ENCODE data around the gene PPP2R2B.

PPP2R2B gene

GRCh38 chr5:146553446-146553845 is 325.1 kb downstream of the PPP2R2B start:
- Histone ChIP-seq H3K27me3 (ENCODE audit: control insufficient read depth in 1 of 2, insufficient read depth in 2 of 2, low read length in 2 of 2) (no peaks in the 10 kb centered on the region), H3K4me3 (ENCODE audit: low read depth in 1 of 2, low read length in 2 of 2) (no peak overlapping the region), H3K4me1 (ENCODE audit: insufficient read depth, low read length) (no peaks in the 10 kb centered on the region), H3K9me3 (ENCODE audit: low read length) (no peaks in the 10 kb centered on the region), H3K27ac (ENCODE audit: low read depth, low read length) (no peak overlapping the region), H3K9ac (ENCODE audit: low read length) (no peak overlapping the region), H3K36me3 (ENCODE audit: insufficient read depth, low read length) (no peaks in the 10 kb centered on the region)

- Histone ChIP-seq H3K4me1 (ENCODE audit: insufficient read depth, low read length) (no peaks in the 10 kb centered on the region), H3K27ac (ENCODE audit: low read depth, low read length) (no peak overlapping the region), H3K9ac (ENCODE audit: low read length) (no peak overlapping the region), H3K27me3 (ENCODE audit: control insufficient read depth in 1 of 2, insufficient read depth in 2 of 2, low read length in 2 of 2) (no peaks in the 10 kb centered on the region), H3K36me3 (ENCODE audit: insufficient read depth, low read length) (no peaks in the 10 kb centered on the region), H3K9me3 (ENCODE audit: low read length) (no peaks in the 10 kb centered on the region), H3K4me3 (ENCODE audit: low read depth in 1 of 2, low read length in 2 of 2) (no peak overlapping the region)
Measured at GRCh38 chr5:146549615-146550014, 328.9 kb downstream of the PPP2R2B start.

DNA sequence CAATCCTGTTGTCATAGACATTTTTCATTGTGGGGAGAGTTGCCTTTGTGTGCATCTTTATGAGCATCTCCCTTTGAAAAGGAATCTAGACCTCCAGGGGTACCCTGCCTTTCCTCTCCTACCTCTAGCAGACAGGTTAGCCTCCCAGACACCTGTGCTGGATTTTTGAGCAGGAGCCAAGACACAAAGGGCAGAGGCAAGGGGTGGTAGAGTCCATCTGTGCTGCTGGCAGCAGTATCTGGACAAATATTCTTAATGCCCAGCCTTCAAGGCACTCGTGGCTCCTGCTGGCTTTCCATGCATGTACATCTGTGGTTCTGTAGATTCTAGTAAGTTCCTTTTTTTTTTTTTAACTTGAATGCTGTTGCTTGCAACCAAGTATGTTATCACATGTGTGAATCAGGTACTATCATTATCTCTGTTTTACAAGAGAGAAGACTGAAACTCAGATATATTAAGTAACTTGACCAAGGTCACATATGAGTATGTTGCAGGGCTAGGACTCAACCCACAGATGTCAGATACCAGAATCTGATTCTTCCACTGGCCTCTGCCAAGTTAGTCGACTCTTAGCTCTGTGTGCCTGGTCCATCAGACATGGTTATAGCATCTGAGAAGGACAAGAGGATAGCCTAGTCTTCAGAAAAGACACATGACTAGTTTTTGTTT is 329.6 kb downstream of the PPP2R2B start:
- no peaks in the 10 kb centered on the region for H3K27me3 ChIP-seq (ENCODE audit: control insufficient read depth in 1 of 2, insufficient read depth in 2 of 2, low read length in 2 of 2)
- no peak overlapping the region for H3K27ac ChIP-seq (ENCODE audit: low read depth, low read length)
- H3K36me3 ChIP-seq (ENCODE audit: insufficient read depth, low read length): no peaks in the 10 kb centered on the region
- H3K9ac ChIP-seq (ENCODE audit: low read length): no peak overlapping the region
- H3K4me3 ChIP-seq (ENCODE audit: low read depth in 1 of 2, low read length in 2 of 2): no peak overlapping the region
- H3K9me3 ChIP-seq (ENCODE audit: low read length): no peaks in the 10 kb centered on the region
- no peaks in the 10 kb centered on the region for H3K4me1 ChIP-seq (ENCODE audit: insufficient read depth, low read length)

GRCh38 chr5:146544232-146544631 is 334.3 kb downstream of the PPP2R2B start:
- H3K4me3 ChIP-seq (ENCODE audit: low read depth in 1 of 2, low read length in 2 of 2): no peak overlapping the region
- no peak overlapping the region for H3K27ac ChIP-seq (ENCODE audit: low read depth, low read length)
- no peaks in the 10 kb centered on the region for H3K9me3 ChIP-seq (ENCODE audit: low read length)
- no peak overlapping the region for H3K9ac ChIP-seq (ENCODE audit: low read length)
- no peaks in the 10 kb centered on the region for H3K27me3 ChIP-seq (ENCODE audit: control insufficient read depth in 1 of 2, insufficient read depth in 2 of 2, low read length in 2 of 2)
- no peaks in the 10 kb centered on the region for H3K36me3 ChIP-seq (ENCODE audit: insufficient read depth, low read length)
- no peaks in the 10 kb centered on the region for H3K4me1 ChIP-seq (ENCODE audit: insufficient read depth, low read length)

DNA sequence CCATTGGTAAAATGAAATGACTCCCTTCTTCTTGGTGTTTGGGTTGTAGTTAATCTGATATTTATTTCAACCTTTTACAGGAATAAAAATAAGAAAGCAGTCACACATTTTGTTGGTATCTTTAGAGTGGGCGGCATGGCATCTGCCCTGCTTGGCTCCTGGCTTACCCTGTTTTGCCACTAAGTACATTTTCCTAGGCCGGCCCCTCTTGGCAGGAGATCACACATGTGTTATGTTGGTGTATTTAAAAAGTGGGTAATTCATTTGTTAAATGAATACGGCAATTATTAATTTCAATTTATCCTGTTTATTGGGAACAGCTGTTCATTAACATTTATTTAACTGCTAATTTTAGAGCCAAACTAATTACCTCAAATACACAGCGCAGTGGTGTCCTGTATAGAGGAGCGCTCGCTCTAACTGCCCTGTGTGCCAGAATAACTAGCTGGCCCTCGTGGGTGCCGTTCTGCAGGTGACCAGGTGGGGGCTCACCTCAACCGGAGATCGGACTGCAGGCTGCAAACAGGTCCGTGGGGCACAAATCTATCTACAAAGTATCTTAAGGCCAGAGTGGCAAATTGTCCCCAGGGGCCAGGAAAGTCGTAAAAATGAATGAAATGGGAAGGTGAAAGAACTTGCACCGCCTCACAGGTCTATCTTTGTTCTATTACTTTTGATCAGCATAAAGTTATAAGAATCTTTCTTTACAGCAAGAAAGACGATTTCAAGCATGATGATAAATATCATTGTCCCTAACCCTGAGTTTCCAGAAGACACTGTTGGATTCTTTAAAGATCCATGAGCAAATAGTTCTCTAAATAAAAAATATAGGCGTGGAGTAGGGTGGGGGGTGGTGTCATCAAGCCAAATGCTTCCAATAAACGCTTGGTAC is 336.4 kb downstream of the PPP2R2B start:
- H3K9me3 ChIP-seq (ENCODE audit: low read length): no peaks in the 10 kb centered on the region
- H3K27me3 ChIP-seq (ENCODE audit: control insufficient read depth in 1 of 2, insufficient read depth in 2 of 2, low read length in 2 of 2): no peaks in the 10 kb centered on the region
- H3K4me3 ChIP-seq (ENCODE audit: low read depth in 1 of 2, low read length in 2 of 2): no peak overlapping the region
- no peaks in the 10 kb centered on the region for H3K36me3 ChIP-seq (ENCODE audit: insufficient read depth, low read length)
- H3K9ac ChIP-seq (ENCODE audit: low read length): no peak overlapping the region
- H3K27ac ChIP-seq (ENCODE audit: low read depth, low read length): no peak overlapping the region
- H3K4me1 ChIP-seq (ENCODE audit: insufficient read depth, low read length): no peaks in the 10 kb centered on the region

GRCh38 chr5:146540414-146540813 is 338.1 kb downstream of the PPP2R2B start:
- Histone ChIP-seq H3K9ac (ENCODE audit: low read length) (no peak overlapping the region), H3K4me1 (ENCODE audit: insufficient read depth, low read length) (no peaks in the 10 kb centered on the region), H3K27me3 (ENCODE audit: control insufficient read depth in 1 of 2, insufficient read depth in 2 of 2, low read length in 2 of 2) (no peaks in the 10 kb centered on the region), H3K4me3 (ENCODE audit: low read depth in 1 of 2, low read length in 2 of 2) (no peak overlapping the region), H3K36me3 (ENCODE audit: insufficient read depth, low read length) (no peaks in the 10 kb centered on the region), H3K9me3 (ENCODE audit: low read length) (no peaks in the 10 kb centered on the region), H3K27ac (ENCODE audit: low read depth, low read length) (no peak overlapping the region)

GRCh38 chr5:146539973-146540372 is 338.6 kb downstream of the PPP2R2B start:
- Histone ChIP-seq H3K4me1 (ENCODE audit: insufficient read depth, low read length) (no peaks in the 10 kb centered on the region), H3K4me3 (ENCODE audit: low read depth in 1 of 2, low read length in 2 of 2) (no peak overlapping the region), H3K36me3 (ENCODE audit: insufficient read depth, low read length) (no peaks in the 10 kb centered on the region), H3K9me3 (ENCODE audit: low read length) (no peaks in the 10 kb centered on the region), H3K27ac (ENCODE audit: low read depth, low read length) (no peak overlapping the region), H3K27me3 (ENCODE audit: control insufficient read depth in 1 of 2, insufficient read depth in 2 of 2, low read length in 2 of 2) (no peaks in the 10 kb centered on the region), H3K9ac (ENCODE audit: low read length) (no peak overlapping the region)

- no peak overlapping the region for H3K27ac ChIP-seq (ENCODE audit: low read depth, low read length)
- no peaks in the 10 kb centered on the region for H3K27me3 ChIP-seq (ENCODE audit: control insufficient read depth in 1 of 2, insufficient read depth in 2 of 2, low read length in 2 of 2)
- no peaks in the 10 kb centered on the region for H3K4me1 ChIP-seq (ENCODE audit: insufficient read depth, low read length)
- no peak overlapping the region for H3K9ac ChIP-seq (ENCODE audit: low read length)
- no peaks in the 10 kb centered on the region for H3K9me3 ChIP-seq (ENCODE audit: low read length)
- no peaks in the 10 kb centered on the region for H3K36me3 ChIP-seq (ENCODE audit: insufficient read depth, low read length)
- H3K4me3 ChIP-seq (ENCODE audit: low read depth in 1 of 2, low read length in 2 of 2): no peak overlapping the region
Measured at GRCh38 chr5:146538432-146538831, 340.1 kb downstream of the PPP2R2B start.

- no peaks in the 10 kb centered on the region for H3K36me3 ChIP-seq (ENCODE audit: insufficient read depth, low read length)
- H3K9me3 ChIP-seq (ENCODE audit: low read length): no peaks in the 10 kb centered on the region
- H3K9ac ChIP-seq (ENCODE audit: low read length): no peak overlapping the region
- H3K4me1 ChIP-seq (ENCODE audit: insufficient read depth, low read length): no peaks in the 10 kb centered on the region
- H3K4me3 ChIP-seq (ENCODE audit: low read depth in 1 of 2, low read length in 2 of 2): no peak overlapping the region
- H3K27me3 ChIP-seq (ENCODE audit: control insufficient read depth in 1 of 2, insufficient read depth in 2 of 2, low read length in 2 of 2): no peaks in the 10 kb centered on the region
- no peak overlapping the region for H3K27ac ChIP-seq (ENCODE audit: low read depth, low read length)
Measured at GRCh38 chr5:146533882-146534281, 344.7 kb downstream of the PPP2R2B start.

DNA sequence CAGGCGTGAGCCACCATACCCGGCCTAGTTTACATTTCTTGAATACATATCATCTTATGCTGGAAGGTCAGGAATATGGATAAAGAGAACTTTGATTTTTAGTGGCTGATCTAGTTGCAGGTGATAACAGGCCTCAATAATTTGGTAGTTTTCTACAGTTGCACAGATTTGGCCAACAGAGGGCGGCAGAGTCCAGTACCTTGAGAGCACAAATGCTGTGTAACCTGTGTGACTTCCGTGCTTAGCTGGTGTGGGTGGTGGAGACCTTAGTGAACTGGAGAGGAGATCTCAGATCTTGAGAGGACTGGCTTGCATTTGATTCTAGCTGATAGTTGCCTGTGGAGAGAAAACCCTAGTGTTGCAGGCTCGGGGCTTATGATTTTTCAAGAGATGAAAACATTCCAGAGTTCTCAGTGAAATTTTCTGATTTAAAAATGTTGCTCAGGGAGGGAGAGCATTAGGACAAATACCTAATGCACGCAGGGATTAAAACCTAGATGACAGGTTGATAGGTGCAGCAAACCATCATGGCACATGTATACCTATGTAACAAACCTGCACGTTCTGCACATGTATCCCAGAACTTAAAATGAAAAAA is 345.2 kb downstream of the PPP2R2B start:
- H3K36me3 ChIP-seq (ENCODE audit: insufficient read depth, low read length): no peaks in the 10 kb centered on the region
- no peaks in the 10 kb centered on the region for H3K4me1 ChIP-seq (ENCODE audit: insufficient read depth, low read length)
- H3K9ac ChIP-seq (ENCODE audit: low read length): no peak overlapping the region
- H3K9me3 ChIP-seq (ENCODE audit: low read length): no peaks in the 10 kb centered on the region
- no peak overlapping the region for H3K27ac ChIP-seq (ENCODE audit: low read depth, low read length)
- H3K27me3 ChIP-seq (ENCODE audit: control insufficient read depth in 1 of 2, insufficient read depth in 2 of 2, low read length in 2 of 2): no peaks in the 10 kb centered on the region
- no peak overlapping the region for H3K4me3 ChIP-seq (ENCODE audit: low read depth in 1 of 2, low read length in 2 of 2)

Data from muscle layer of colon (tissue), 2 donors.